ENCODE measurements around the gene AHNAK.
"Not testable (repeated sequence)": the region's sequence is repeated elsewhere in the genome, so short reads cannot be mapped to it uniquely, and the experiment has no call there.

AHNAK gene

DNA sequence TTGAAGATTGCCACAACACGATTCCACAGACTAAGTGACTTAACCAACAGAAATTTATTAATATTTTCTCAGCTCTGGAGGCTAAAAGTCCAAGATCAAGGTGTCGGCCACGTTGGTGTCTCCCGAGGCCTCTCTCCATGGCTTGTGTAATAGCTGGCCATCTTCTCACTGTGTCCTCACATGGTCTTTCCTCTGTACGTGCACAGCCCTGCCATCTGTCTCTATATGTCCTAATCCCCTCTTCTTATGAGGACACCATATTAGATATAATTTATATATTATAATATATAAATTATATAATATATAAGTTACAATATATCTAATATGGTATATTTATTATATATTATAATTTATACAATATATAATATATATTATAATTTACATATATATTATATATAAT is 152.9 kb downstream of the AHNAK start:
- Histone ChIP-seq H3K27me3 (ENCODE audit: insufficient read depth, low read length) (no peaks in the 10 kb centered on the region), H3K4me3 (ENCODE audit: low read length) (no peak overlapping the region), H3K36me3 (ENCODE audit: insufficient read depth, low read length) (no peaks in the 10 kb centered on the region), H2AFZ (ENCODE audit: low read depth, low read length) (no peak overlapping the region), H3K4me1 (ENCODE audit: insufficient read depth, low read length) (peaks cover 4% of the 10 kb centered on the region), H3K9me3 (ENCODE audit: low read length) (no peaks in the 10 kb centered on the region)

DNA sequence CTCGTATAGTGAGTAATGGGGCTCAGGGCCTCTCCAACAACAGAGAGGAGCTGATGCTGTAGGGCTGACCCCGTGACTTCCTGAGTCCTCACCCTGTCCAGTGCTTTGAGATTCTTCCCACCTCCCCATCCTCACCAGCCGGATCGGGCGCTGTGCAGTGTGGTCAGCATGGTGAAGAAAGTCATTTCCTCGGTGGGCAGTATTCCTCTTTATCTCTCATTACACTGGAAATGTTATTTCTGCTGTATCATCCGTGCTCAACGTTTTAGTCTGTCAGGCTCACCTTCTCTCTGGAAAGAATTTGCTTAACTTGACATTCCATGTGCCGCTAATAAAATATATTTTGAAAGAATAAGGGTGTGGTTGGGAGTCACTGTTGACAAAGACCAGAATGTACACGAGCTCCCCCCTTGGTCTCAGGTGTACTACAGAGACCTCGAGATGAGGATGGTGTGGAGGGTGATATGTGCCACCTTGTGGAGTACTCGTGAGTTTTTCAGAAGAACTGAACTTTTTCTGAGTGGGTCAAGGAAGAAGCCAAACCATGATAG is 153.5 kb downstream of the AHNAK start:
- Histone ChIP-seq H3K36me3 (ENCODE audit: insufficient read depth, low read length) (no peaks in the 10 kb centered on the region), H3K9me3 (ENCODE audit: low read length) (no peaks in the 10 kb centered on the region), H3K4me3 (ENCODE audit: low read length) (no peak overlapping the region), H3K4me1 (ENCODE audit: insufficient read depth, low read length) (peaks cover 4% of the 10 kb centered on the region), H2AFZ (ENCODE audit: low read depth, low read length) (no peak overlapping the region), H3K27me3 (ENCODE audit: insufficient read depth, low read length) (no peaks in the 10 kb centered on the region)

DNA sequence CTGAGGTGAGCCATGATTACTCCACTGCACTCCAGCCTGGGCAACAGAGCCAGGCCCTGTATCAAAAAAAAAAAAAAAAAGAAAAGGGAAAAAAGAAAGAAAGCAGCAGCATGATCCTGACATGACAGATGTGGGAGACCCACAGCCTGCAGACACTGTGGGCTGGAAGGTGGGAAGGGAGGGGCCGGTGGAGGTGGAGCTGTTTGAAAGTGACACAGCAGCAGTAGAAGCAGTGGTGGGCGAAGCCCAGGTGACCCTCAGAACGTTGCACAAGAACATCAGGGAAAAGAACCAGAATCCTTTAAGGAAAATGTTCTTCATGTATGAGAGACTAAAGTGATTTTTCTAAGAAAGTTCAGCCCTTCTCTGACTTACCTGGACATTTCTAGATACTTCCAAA is 154.1 kb downstream of the AHNAK start:
- no peaks in the 10 kb centered on the region for H3K27me3 ChIP-seq (ENCODE audit: insufficient read depth, low read length)
- no peaks in the 10 kb centered on the region for H3K36me3 ChIP-seq (ENCODE audit: insufficient read depth, low read length)
- H3K4me3 ChIP-seq (ENCODE audit: low read length), result no peak overlapping the region
- no peaks in the 10 kb centered on the region for H3K9me3 ChIP-seq (ENCODE audit: low read length)
- no peak overlapping the region for H2AFZ ChIP-seq (ENCODE audit: low read depth, low read length)
- peaks cover 4% of the 10 kb centered on the region for H3K4me1 ChIP-seq (ENCODE audit: insufficient read depth, low read length)

DNA sequence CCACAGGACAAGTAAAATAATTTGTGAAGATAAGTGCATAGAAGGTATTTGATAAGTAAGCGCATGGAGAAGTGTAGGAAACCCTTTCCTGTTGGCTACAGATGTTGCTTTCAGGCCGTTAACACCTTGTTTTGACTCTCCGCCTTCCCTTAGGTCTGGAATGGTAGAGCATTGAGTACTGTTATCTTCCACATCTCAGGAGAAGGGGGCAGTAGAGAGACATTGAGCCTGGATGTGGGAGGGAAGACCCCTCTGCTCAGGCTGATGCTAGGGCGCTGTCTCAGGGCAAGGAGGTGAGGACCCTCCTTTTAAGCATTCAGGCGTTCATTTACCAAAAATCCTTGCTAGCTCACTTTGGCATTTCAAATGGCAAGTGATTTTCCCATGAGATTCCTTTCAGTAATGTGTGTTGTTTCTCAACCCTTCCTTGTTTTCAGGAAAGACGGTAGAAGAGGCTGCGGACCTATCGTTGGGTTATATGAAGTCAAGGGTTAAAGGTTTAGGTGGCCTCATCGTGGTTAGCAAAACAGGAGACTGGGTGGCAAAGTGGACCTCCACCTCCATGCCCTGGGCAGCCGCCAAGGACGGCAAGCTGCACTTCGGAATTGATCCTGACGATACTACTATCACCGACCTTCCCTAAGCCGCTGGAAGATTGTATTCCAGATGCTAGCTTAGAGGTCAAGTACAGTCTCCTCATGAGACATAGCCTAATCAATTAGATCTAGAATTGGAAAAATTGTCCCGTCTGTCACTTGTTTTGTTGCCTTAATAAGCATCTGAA is 154.8 kb downstream of the AHNAK start:
- no peaks in the 10 kb centered on the region for H3K9me3 ChIP-seq (ENCODE audit: low read length)
- H3K27me3 ChIP-seq (ENCODE audit: insufficient read depth, low read length), result no peaks in the 10 kb centered on the region
- no peak overlapping the region for H2AFZ ChIP-seq (ENCODE audit: low read depth, low read length)
- H3K36me3 ChIP-seq (ENCODE audit: insufficient read depth, low read length), result no peaks in the 10 kb centered on the region
- H3K4me1 ChIP-seq (ENCODE audit: insufficient read depth, low read length), result peaks cover 4% of the 10 kb centered on the region
- H3K4me3 ChIP-seq (ENCODE audit: low read length), result no peak overlapping the region

DNA sequence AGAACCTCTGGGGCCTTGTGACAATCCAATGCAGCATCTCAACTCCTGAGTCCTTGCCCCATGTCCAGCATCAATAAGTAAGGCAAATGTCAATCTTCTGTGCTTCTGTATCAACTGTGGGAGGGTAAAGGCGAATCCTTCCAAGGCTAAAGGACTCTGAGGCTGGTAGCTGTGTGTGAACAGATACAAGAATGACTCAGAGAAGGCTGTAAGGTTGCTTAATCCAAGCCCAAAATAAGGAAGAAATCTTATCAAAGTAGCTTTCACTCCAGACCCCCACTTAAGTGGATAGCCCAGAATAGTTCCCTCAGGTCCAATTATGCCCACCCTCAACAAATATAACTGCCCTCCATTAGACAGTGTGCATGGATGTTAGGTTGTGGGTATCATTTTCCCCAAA is 155.9 kb downstream of the AHNAK start:
- H2AFZ ChIP-seq (ENCODE audit: low read depth, low read length), result no peak overlapping the region
- no peaks in the 10 kb centered on the region for H3K36me3 ChIP-seq (ENCODE audit: insufficient read depth, low read length)
- H3K4me1 ChIP-seq (ENCODE audit: insufficient read depth, low read length), result peaks cover 4% of the 10 kb centered on the region
- no peaks in the 10 kb centered on the region for H3K27me3 ChIP-seq (ENCODE audit: insufficient read depth, low read length)
- no peak overlapping the region for H3K4me3 ChIP-seq (ENCODE audit: low read length)
- no peaks in the 10 kb centered on the region for H3K9me3 ChIP-seq (ENCODE audit: low read length)

DNA sequence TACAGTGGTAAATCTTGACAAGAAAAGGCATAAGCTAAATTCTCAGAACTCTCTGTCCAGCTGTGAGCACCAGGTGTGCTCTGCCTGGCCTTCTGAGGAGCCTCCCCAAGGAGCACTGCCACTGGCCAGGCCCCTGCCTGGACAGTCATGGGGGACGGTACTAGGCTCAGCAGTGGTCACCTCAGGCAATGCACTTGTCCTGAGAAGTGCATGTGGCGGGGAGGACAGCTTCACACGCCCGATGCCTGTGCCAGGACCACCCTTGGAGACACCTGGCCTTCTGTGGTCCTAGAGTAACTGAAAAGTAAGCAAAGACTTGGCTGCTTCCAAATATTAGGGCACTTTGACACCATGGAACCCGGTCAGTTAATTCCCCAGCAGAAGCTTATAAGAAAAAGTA is 156.4 kb downstream of the AHNAK start:
- Histone ChIP-seq H3K4me3 (ENCODE audit: low read length) (no peak overlapping the region), H3K27me3 (ENCODE audit: insufficient read depth, low read length) (no peaks in the 10 kb centered on the region), H3K4me1 (ENCODE audit: insufficient read depth, low read length) (peaks cover 2% of the 10 kb centered on the region), H3K36me3 (ENCODE audit: insufficient read depth, low read length) (no peaks in the 10 kb centered on the region), H3K9me3 (ENCODE audit: low read length) (no peaks in the 10 kb centered on the region), H2AFZ (ENCODE audit: low read depth, low read length) (no peak overlapping the region)

DNA sequence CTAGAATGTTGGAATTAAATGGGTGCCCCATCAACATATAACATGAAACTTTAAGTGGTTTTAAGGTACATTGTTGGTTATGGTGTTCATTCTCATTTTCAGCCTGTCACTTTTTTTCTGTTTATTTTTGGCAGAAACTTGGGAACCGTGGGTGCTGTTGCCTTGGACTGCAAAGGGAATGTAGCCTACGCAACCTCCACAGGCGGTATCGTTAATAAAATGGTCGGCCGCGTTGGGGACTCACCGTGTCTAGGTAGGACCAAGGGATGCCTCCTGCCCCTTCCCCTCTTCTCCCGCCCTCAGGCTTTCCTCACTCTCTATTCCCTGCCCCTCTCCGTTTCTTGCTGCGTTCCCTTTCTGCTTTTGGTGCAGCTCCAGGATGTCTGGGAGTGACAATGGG is 157.6 kb downstream of the AHNAK start:
- no peaks in the 10 kb centered on the region for H3K4me1 ChIP-seq (ENCODE audit: insufficient read depth, low read length)
- H3K27me3 ChIP-seq (ENCODE audit: insufficient read depth, low read length), result no peaks in the 10 kb centered on the region
- no peaks in the 10 kb centered on the region for H3K36me3 ChIP-seq (ENCODE audit: insufficient read depth, low read length)
- no peaks in the 10 kb centered on the region for H3K9me3 ChIP-seq (ENCODE audit: low read length)
- no peak overlapping the region for H3K4me3 ChIP-seq (ENCODE audit: low read length)
- no peak overlapping the region for H2AFZ ChIP-seq (ENCODE audit: low read depth, low read length)

DNA sequence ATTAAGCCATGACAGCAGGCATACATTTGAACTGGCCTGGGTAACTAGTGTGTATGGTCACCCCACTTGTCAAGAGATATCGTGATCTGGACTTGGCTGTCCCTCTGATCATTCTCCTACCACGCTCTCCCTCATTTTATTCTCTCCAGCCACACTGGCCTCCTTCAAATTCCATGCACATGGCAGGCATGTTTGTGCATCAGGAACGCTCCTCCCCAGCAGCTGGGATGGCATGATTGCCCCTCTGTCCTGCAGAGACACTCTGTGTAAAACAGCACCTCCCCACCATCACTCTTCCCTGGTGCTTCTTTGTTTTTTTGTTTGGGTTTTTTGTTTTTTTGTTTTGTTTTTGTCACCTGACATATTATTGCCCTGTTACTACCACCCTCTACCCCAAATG is 159.2 kb downstream of the AHNAK start:
- Histone ChIP-seq H3K27me3 (ENCODE audit: insufficient read depth, low read length) (no peaks in the 10 kb centered on the region), H3K4me3 (ENCODE audit: low read length) (no peak overlapping the region), H3K36me3 (ENCODE audit: insufficient read depth, low read length) (no peaks in the 10 kb centered on the region), H3K4me1 (ENCODE audit: insufficient read depth, low read length) (no peaks in the 10 kb centered on the region), H2AFZ (ENCODE audit: low read depth, low read length) (no peak overlapping the region), H3K9me3 (ENCODE audit: low read length) (no peaks in the 10 kb centered on the region)

DNA sequence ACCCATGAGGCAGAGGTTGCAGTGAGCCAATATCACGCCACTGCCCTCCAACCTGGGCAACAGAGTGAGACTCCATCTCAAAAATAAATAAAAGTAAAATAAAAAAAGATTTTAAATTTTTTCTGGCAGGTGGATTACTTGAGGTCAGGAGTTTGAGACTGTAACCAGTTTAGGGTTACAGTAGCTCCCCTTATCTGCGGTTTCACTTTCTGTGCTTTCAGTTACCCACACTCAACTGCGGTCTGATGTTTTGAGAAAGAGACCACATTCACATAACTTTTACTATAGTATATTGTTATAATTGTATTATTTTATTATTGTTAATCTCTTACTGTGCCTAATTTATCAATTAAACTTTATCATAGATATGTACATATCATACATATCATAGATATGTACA is 160.5 kb downstream of the AHNAK start:
- H3K4me1 ChIP-seq (ENCODE audit: insufficient read depth, low read length); H3K36me3 ChIP-seq (ENCODE audit: insufficient read depth, low read length); H3K9me3 ChIP-seq (ENCODE audit: low read length); H2AFZ ChIP-seq (ENCODE audit: low read depth, low read length); H3K4me3 ChIP-seq (ENCODE audit: low read length); H3K27me3 ChIP-seq (ENCODE audit: insufficient read depth, low read length): not testable (repeated sequence)

DNA sequence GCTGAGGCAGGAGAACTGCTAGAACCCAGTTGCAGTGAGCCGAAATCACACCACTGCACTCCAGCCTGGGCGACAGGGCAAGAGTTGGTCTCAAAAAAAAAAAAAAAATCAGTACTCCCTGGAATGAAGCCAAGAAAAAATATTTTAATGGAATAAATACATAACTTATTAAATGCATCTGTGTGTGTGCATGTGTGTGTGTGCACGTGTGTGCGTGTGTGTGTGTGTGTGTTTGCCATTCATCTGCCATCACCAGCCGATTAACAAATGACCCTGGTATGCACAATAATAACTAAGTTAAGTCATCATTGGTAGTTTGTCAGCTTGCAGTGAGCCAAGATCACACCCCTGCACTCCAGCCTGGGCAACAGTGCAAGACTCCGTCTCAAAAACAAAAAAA is 162.8 kb downstream of the AHNAK start:
- no peaks in the 10 kb centered on the region for H3K27me3 ChIP-seq (ENCODE audit: insufficient read depth, low read length)
- no peak overlapping the region for H2AFZ ChIP-seq (ENCODE audit: low read depth, low read length)
- no peaks in the 10 kb centered on the region for H3K4me1 ChIP-seq (ENCODE audit: insufficient read depth, low read length)
- H3K4me3 ChIP-seq (ENCODE audit: low read length), result no peak overlapping the region
- no peaks in the 10 kb centered on the region for H3K9me3 ChIP-seq (ENCODE audit: low read length)
- H3K36me3 ChIP-seq (ENCODE audit: insufficient read depth, low read length), result no peaks in the 10 kb centered on the region
